NCI-H460 (cell line): ENCODE results near the gene NFIA. TPM values are rescaled to one million over a fixed set of nuclear protein-coding genes. Genes with fewer than 3 reads are reported as not detected.

Experiments
- DNase-seq: peaks from one replicate; pipeline ENCODE4 v3.0.0-alpha.2; 2016; ENCODE audit warnings: low read depth; ENCODE audit errors: extremely low read depth
- total RNA-seq: library from RNA; depleted of rRNA; stranded (reverse); fragments of >200 nt; shearing (Covaris generic); gene quantifications from 2 replicates; pipeline ENCODE4 v1.2.3, GENCODE V29; 2014

The NFIA gene
- total RNA-seq, 1 experiment from 2014 or later = 16.9 TPM

GRCh38 chr1:61436491-61437120 is 354.2 kb downstream of the NFIA start:
- no peak for DNase-seq

GRCh38 chr1:61439234-61439633 is 356.9 kb downstream of the NFIA start:
- DNase-seq = no peak

- peak; percentile 79 for DNase-seq
Observed at GRCh38 chr1:61441723-61442262, 359.4 kb downstream of the NFIA start.

GRCh38 chr1:61442544-61442943 is 360.2 kb downstream of the NFIA start:
- no peak for DNase-seq

- DNase-seq = no peak
Observed at GRCh38 chr1:61444288-61444687, 361.9 kb downstream of the NFIA start.

- DNase-seq = no peak
Observed at GRCh38 chr1:61445269-61445825, 363.0 kb downstream of the NFIA start.

GRCh38 chr1:61446531-61446991 is 364.2 kb downstream of the NFIA start:
- DNase-seq = no peak

- DNase-seq = no peak
Observed at GRCh38 chr1:61447106-61447967, 365.0 kb downstream of the NFIA start.

- DNase-seq = no peak
Observed at GRCh38 chr1:61447968-61448430, 365.6 kb downstream of the NFIA start.

GRCh38 chr1:61448914-61449313 is 366.6 kb downstream of the NFIA start:
- DNase-seq = no peak

GRCh38 chr1:61449410-61449809 is 367.0 kb downstream of the NFIA start:
- no peak for DNase-seq

- DNase-seq = no peak
Observed at GRCh38 chr1:61450454-61450853, 368.1 kb downstream of the NFIA start.

GRCh38 chr1:61450872-61451571 is 368.7 kb downstream of the NFIA start:
- no peak for DNase-seq

- no peak for DNase-seq
Observed at GRCh38 chr1:61451572-61451968, 369.2 kb downstream of the NFIA start.

GRCh38 chr1:61452176-61453035 is 370.0 kb downstream of the NFIA start:
- DNase-seq = no peak

GRCh38 chr1:61453111-61453961 is 371.0 kb downstream of the NFIA start:
- DNase-seq = peak; percentile 76

- no peak for DNase-seq
Observed at GRCh38 chr1:61455400-61455799, 373.0 kb downstream of the NFIA start.

- no peak for DNase-seq
Observed at GRCh38 chr1:61457526-61458040, 375.2 kb downstream of the NFIA start.

GRCh38 chr1:61459345-61459744 is 377.0 kb downstream of the NFIA start:
- DNase-seq = no peak
